CD4-positive, CD25-positive, alpha-beta regulatory T cell (primary cell): Measurements from ENCODE around the gene EIF3M. TPM values are rescaled to one million over a fixed set of nuclear protein-coding genes. Genes with fewer than 3 reads are reported as not detected.

Experiments
- ATAC-seq, 2 donors: fragments of 150-1000 bp; cut with Tn5 transposase; one replicate each; pipeline ENCODE4 v1.10.0; 2021; ENCODE audit warnings: low read depth in 2 of 2, moderate number of reproducible peaks in 2 of 2, moderate library complexity in 1 of 2
- DNase-seq, 3 donors: peaks; one replicate each; pipeline versions ENCODE4 v3.0.0 to v3.0.0-alpha.2; 2012 to 2022; ENCODE audit warnings: mixed read lengths in 1 of 3
- H3K27ac ChIP-seq: one replicate; pipeline ENCODE4 v1.7.0; 2013; ENCODE audit warnings: mild to moderate bottlenecking, low read length; ENCODE audit not compliant: insufficient read depth, poor library complexity, severe bottlenecking
- H3K27me3 ChIP-seq: one replicate; pipeline ENCODE4 v1.7.0; 2013; ENCODE audit warnings: low read length; ENCODE audit not compliant: control insufficient read depth, insufficient read depth
- H3K36me3 ChIP-seq: one replicate; pipeline ENCODE4 v1.7.0; 2013; ENCODE audit warnings: mild to moderate bottlenecking, low read length, moderate library complexity; ENCODE audit not compliant: control insufficient read depth, insufficient read depth
- H3K4me1 ChIP-seq: 2 replicates; pipeline ENCODE4 v1.7.0; 2013; ENCODE audit warnings: mild to moderate bottlenecking, low read length; ENCODE audit not compliant: insufficient read depth, control insufficient read depth, poor library complexity, severe bottlenecking
- H3K4me3 ChIP-seq: one replicate; pipeline ENCODE4 v1.7.0; 2013; ENCODE audit warnings: low read depth, mild to moderate bottlenecking, low read length, moderate library complexity
- H3K9me3 ChIP-seq, 2 experiments: 1 replicate in 1 of 2; 2 replicates in 1 of 2; pipeline ENCODE4 v1.7.0; 2013; ENCODE audit warnings: low read length in 2 of 2, mild to moderate bottlenecking in 1 of 2, moderate library complexity in 1 of 2; ENCODE audit not compliant: control insufficient read depth in 2 of 2
- H3K27ac Mint-ChIP-seq, 3 donors: one replicate each; pipeline ENCODE4 v1.8.0; 2020 to 2022; ENCODE audit warnings: mild to moderate bottlenecking in 3 of 3, mixed read lengths in 3 of 3, moderate library complexity in 2 of 3
- H3K27me3 Mint-ChIP-seq: one replicate; pipeline ENCODE4 v1.8.0; 2022; ENCODE audit warnings: mild to moderate bottlenecking, mixed read lengths
- H3K36me3 Mint-ChIP-seq: one replicate; pipeline ENCODE4 v1.8.0; 2020; ENCODE audit warnings: mixed read lengths
- H3K4me1 Mint-ChIP-seq, 4 donors: one replicate each; pipeline ENCODE4 v1.8.0; 2020 to 2022; ENCODE audit warnings: mixed read lengths in 4 of 4, mild to moderate bottlenecking in 1 of 4
- H3K4me3 Mint-ChIP-seq, 4 donors: one replicate each; pipeline ENCODE4 v1.8.0; 2020 to 2022; ENCODE audit warnings: mild to moderate bottlenecking in 4 of 4, mixed read lengths in 4 of 4, moderate library complexity in 3 of 4
- H3K9me3 Mint-ChIP-seq, 7 donors: one replicate each; pipeline ENCODE4 v1.8.0; 2020 to 2022; ENCODE audit warnings: mixed read lengths in 7 of 7, mild to moderate bottlenecking in 3 of 7, moderate library complexity in 2 of 7
- polyA plus RNA-seq, 4 donors: library from polyadenylated mRNA; unstranded; fragments of 300-500 nt; fragmentation: Illumina TruSeq; gene quantifications; one replicate each; pipeline ENCODE4 v1.2.3, GENCODE V29; 2021
- total RNA-seq: library from RNA; stranded (reverse); gene quantifications from one replicate; pipeline ENCODE4 v1.2.3, GENCODE V29; 2022

EIF3M gene
- total and polyA plus RNA-seq, 5 donors from 2014 or later = 191 to 323 (median 286) TPM

- Histone ChIP-seq H3K4me1 (peaks cover 4% of the 10 kb centered on the region), H3K4me3 (no peak overlapping the region), H3K9me3 (no peaks in the 10 kb centered on the region), H3K36me3 (no peaks in the 10 kb centered on the region), H3K27ac (no peak overlapping the region), H3K27me3 (no peaks in the 10 kb centered on the region)
- no peak for ATAC-seq
- Mint-ChIP-seq H3K27ac (no peak overlapping the region), H3K4me3 (no peak overlapping the region), H3K9me3 (no peaks in the 10 kb centered on the region), H3K27me3 (peaks cover under 1% of the 10 kb centered on the region), H3K36me3 (no peaks in the 10 kb centered on the region), H3K4me1 (peaks cover 5 to 11% (median 7%) of the 10 kb centered on the region in 4 donors)
- no peak for DNase-seq
Measured at GRCh38 chr11:32562839-32563599, 20.6 kb upstream of the EIF3M start.

GRCh38 chr11:32563600-32563959 is 20.1 kb upstream of the EIF3M start:
- no peaks in the 10 kb centered on the region for H3K27me3 ChIP-seq
- H3K27ac ChIP-seq = no peak overlapping the region
- peaks cover 5 to 11% (median 7%) of the 10 kb centered on the region in 4 donors for H3K4me1 Mint-ChIP-seq
- H3K9me3 Mint-ChIP-seq = no peaks in the 10 kb centered on the region
- H3K4me3 ChIP-seq = no peak overlapping the region
- peaks cover 6% of the 10 kb centered on the region for H3K27me3 Mint-ChIP-seq
- no peaks in the 10 kb centered on the region for H3K36me3 Mint-ChIP-seq
- H3K4me1 ChIP-seq = peaks cover 4% of the 10 kb centered on the region
- H3K9me3 ChIP-seq = no peaks in the 10 kb centered on the region
- ATAC-seq (no peak), DNase-seq (no peak)
- H3K27ac Mint-ChIP-seq = no peak overlapping the region
- H3K36me3 ChIP-seq = no peaks in the 10 kb centered on the region
- H3K4me3 Mint-ChIP-seq = no peak overlapping the region

- Mint-ChIP-seq H3K27me3 (peaks cover 28% of the 10 kb centered on the region), H3K9me3 (no peaks in the 10 kb centered on the region), H3K36me3 (no peaks in the 10 kb centered on the region), H3K27ac (no peak overlapping the region), H3K4me3 (no peak overlapping the region), H3K4me1 (peaks cover 5 to 11% (median 7%) of the 10 kb centered on the region in 4 donors)
- DNase-seq (peak in 1 of 3 donors; percentile 32), ATAC-seq (no peak)
- Histone ChIP-seq H3K27me3 (peaks cover 4% of the 10 kb centered on the region), H3K36me3 (no peaks in the 10 kb centered on the region), H3K4me1 (peaks cover 4% of the 10 kb centered on the region), H3K4me3 (no peak overlapping the region), H3K9me3 (no peaks in the 10 kb centered on the region), H3K27ac (no peak overlapping the region)
Measured at GRCh38 chr11:32566517-32566916, 17.1 kb upstream of the EIF3M start.

GRCh38 chr11:32567154-32567553 is 16.5 kb upstream of the EIF3M start:
- Histone ChIP-seq H3K4me1 (peaks cover 4% of the 10 kb centered on the region), H3K36me3 (no peaks in the 10 kb centered on the region), H3K27me3 (peaks cover 4% of the 10 kb centered on the region), H3K4me3 (no peak overlapping the region), H3K9me3 (no peaks in the 10 kb centered on the region), H3K27ac (no peak overlapping the region)
- no peaks in the 10 kb centered on the region for H3K9me3 Mint-ChIP-seq
- peaks cover 5 to 11% (median 7%) of the 10 kb centered on the region in 4 donors for H3K4me1 Mint-ChIP-seq
- peak overlapping the region in 1 of 3 donors; percentile 5 for H3K27ac Mint-ChIP-seq
- DNase-seq = no peak
- no peak overlapping the region for H3K4me3 Mint-ChIP-seq
- no peaks in the 10 kb centered on the region for H3K36me3 Mint-ChIP-seq
- ATAC-seq = no peak
- H3K27me3 Mint-ChIP-seq = peaks cover 28% of the 10 kb centered on the region

GRCh38 chr11:32569313-32569881 is 14.2 kb upstream of the EIF3M start:
- H3K27me3 ChIP-seq = peaks cover 4% of the 10 kb centered on the region
- H3K27ac ChIP-seq = no peak overlapping the region
- H3K27ac Mint-ChIP-seq = no peak overlapping the region
- H3K4me1 Mint-ChIP-seq = peaks cover 5 to 11% (median 7%) of the 10 kb centered on the region in 4 donors
- H3K9me3 Mint-ChIP-seq = no peaks in the 10 kb centered on the region
- peaks cover 28% of the 10 kb centered on the region for H3K27me3 Mint-ChIP-seq
- H3K4me3 ChIP-seq = no peak overlapping the region
- H3K36me3 Mint-ChIP-seq = no peaks in the 10 kb centered on the region
- DNase-seq (no peak), ATAC-seq (no peak)
- H3K36me3 ChIP-seq = no peaks in the 10 kb centered on the region
- H3K9me3 ChIP-seq = no peaks in the 10 kb centered on the region
- no peak overlapping the region for H3K4me3 Mint-ChIP-seq
- H3K4me1 ChIP-seq = peaks cover 4% of the 10 kb centered on the region

GRCh38 chr11:32571039-32571438 is 12.6 kb upstream of the EIF3M start:
- H3K27ac Mint-ChIP-seq = no peak overlapping the region

GRCh38 chr11:32573228-32573627 is 10.4 kb upstream of the EIF3M start:
- no peaks in the 10 kb centered on the region for H3K36me3 ChIP-seq
- Mint-ChIP-seq H3K27me3 (peaks cover 40% of the 10 kb centered on the region), H3K9me3 (no peaks in the 10 kb centered on the region), H3K36me3 (no peaks in the 10 kb centered on the region), H3K4me3 (no peak overlapping the region), H3K4me1 (no peaks in the 10 kb centered on the region), H3K27ac (no peak overlapping the region)
- H3K27me3 ChIP-seq = peaks cover 5% of the 10 kb centered on the region
- no peak overlapping the region for H3K27ac ChIP-seq
- DNase-seq (no peak), ATAC-seq (no peak)
- no peaks in the 10 kb centered on the region for H3K4me1 ChIP-seq
- H3K9me3 ChIP-seq = no peaks in the 10 kb centered on the region
- H3K4me3 ChIP-seq = no peak overlapping the region

More at GRCh38 chr11:32571039-32571438, 12.6 kb upstream of the EIF3M start:
- ATAC-seq = no peak
- H3K9me3 ChIP-seq = no peaks in the 10 kb centered on the region
- no peak overlapping the region for H3K4me3 Mint-ChIP-seq
- H3K4me1 ChIP-seq = peaks cover 4% of the 10 kb centered on the region
- no peaks in the 10 kb centered on the region for H3K36me3 ChIP-seq
- no peaks in the 10 kb centered on the region for H3K36me3 Mint-ChIP-seq
- H3K27ac ChIP-seq = no peak overlapping the region
- no peak for DNase-seq
- H3K9me3 Mint-ChIP-seq = no peaks in the 10 kb centered on the region
- peaks cover 36% of the 10 kb centered on the region for H3K27me3 Mint-ChIP-seq
- peaks cover 5 to 11% (median 7%) of the 10 kb centered on the region in 4 donors for H3K4me1 Mint-ChIP-seq
- no peak overlapping the region for H3K4me3 ChIP-seq
- peaks cover 5% of the 10 kb centered on the region for H3K27me3 ChIP-seq

GRCh38 chr11:32574421-32574820 is 9.2 kb upstream of the EIF3M start:
- H3K4me3 ChIP-seq = no peak overlapping the region
- H3K4me1 ChIP-seq = no peaks in the 10 kb centered on the region
- no peak overlapping the region for H3K4me3 Mint-ChIP-seq
- DNase-seq (no peak), ATAC-seq (no peak)
- peaks cover 31% of the 10 kb centered on the region for H3K27me3 Mint-ChIP-seq
- no peak overlapping the region for H3K27ac ChIP-seq
- H3K27me3 ChIP-seq = peaks cover 5% of the 10 kb centered on the region
- H3K36me3 Mint-ChIP-seq = no peaks in the 10 kb centered on the region
- H3K4me1 Mint-ChIP-seq = no peaks in the 10 kb centered on the region
- no peaks in the 10 kb centered on the region for H3K36me3 ChIP-seq
- no peaks in the 10 kb centered on the region for H3K9me3 Mint-ChIP-seq
- H3K27ac Mint-ChIP-seq = no peak overlapping the region
- no peaks in the 10 kb centered on the region for H3K9me3 ChIP-seq
